HG02798 (cell line): Measurements from ENCODE around the gene CDKN1A.
"Not testable (repeated sequence)": the region's sequence is repeated elsewhere in the genome, so short reads cannot be mapped to it uniquely, and the experiment has no call there.

Experiments used
- ATAC-seq: cut with Tn5 transposase; IDR thresholded peaks from one replicate; pipeline ENCODE4 v1.9.1; 2021; ENCODE audit warnings: mild to moderate bottlenecking; ENCODE audit not compliant: unreplicated experiment, poor library complexity

CDKN1A gene

GRCh38 chr6:36678488-36679042 is at the start of gene CDKN1A:
Gene CDKN1A (plus strand): TSS chr6:36678714. CDS start chr6:36684102, 5,388 bp downstream.
- ATAC-seq: peak; percentile 60

DNA sequence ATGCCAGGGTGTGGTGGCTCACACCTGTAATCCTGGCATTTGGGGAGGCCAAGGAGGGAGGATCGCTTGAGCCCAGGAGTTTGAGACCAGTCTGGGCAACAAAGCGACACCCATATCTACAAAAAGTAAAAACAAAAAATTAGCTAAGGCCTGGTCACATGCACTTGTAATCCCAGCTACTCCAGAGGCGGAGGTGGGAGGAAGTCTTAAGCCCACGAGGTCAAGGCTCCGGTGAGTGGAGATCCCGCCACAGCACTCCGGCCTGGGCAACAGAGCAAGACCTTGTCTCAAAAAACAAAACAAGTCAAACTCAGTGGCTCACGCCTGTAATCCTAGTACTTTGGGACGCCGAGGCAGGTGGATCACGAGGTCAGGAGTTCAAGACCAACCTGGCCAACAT is 48.7 kb upstream of the CDKN1A start:
- no peak for ATAC-seq

DNA sequence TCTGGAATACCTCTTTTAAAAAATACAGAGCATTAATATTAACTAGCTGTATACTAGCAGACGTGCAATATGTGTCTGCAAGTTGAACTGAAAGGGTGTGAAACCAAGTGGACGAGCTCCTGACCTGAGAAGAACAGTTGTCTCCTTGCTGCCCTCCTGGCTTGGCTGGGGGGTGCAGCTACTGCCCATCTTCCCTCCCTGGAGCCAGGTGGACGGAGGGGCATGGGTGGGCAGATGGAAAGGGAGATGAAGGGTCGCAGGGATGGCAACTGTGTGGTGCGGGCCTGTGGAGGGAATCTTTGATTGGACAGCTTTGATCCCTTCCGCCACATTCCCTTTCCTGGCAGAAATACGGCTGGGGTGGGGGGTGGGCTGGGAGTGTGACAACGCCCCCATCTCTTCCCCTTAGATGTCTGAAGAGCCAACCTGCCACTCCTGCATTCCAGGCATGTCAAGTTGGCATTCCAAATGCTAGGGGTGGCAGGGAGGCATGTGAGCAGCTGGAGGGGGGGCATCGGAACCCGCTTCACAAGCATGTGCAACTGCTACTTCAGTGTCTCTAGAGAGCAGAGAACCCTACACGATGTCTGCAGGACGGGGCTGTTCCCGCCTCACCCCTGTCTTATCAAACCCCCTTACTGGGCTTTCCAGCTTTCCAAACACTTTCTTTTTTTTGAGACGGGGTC is 47.0 kb upstream of the CDKN1A start:
- ATAC-seq: no peak

DNA sequence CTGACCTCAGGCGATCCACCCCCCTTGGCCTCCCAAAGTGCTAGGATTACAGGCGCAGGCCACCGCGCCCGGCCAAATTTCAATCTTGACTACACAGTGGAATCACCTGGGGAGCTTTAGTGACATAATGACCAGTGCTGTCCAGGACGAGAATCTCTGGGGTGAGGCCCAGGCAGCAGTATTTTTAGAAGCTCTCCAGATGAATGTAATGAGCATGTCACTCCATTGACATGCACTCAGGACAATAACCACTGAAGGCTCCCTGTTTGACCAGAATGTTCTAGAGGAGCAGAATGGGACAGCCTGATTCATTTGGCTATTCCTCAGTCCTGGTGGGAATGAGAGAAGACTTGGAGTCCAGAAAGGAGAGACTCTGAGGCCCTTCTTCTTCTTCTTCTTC is 45.1 kb upstream of the CDKN1A start:
- no peak for ATAC-seq

GRCh38 chr6:36633915-36634314 is 44.6 kb upstream of the CDKN1A start:
- ATAC-seq: no peak

DNA sequence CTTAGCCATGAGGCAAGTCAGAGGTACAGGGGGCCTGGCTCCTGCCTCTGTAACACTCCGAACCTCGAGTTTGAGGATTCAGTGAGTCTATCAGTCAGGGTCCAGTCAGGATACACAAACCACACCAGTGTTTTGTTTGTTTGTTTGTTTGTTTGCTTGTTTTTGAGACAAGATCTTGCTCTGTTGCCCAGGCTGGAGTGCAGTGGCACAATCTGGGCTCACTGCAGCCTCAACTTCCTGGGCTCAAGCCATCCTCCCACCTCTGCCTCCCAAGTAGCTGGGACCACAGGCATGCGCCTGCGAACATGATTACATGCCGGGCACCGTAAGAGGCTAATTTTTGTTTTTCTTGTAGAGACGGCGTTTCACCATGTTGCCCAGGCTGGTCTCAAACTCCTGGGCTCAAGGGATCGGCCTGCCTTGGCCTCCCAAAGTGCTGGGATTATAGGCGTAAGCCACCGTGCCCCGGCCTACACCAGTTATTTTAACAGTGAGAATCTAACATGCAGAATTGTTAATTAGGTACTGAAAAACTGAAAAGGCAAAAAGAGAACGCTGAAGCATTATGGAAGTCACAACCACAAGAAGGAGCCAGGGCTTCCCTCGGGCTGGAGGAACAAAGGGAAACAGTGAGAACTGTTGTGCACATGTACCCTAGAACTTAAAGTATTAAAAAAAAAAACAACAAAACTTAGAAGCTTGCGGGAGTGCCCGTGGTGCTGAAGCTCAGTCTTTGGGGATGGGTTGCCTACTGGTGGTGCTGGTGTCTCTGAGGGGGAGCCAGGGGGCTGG is 44.0 kb upstream of the CDKN1A start:
- no peak for ATAC-seq

GRCh38 chr6:36636283-36636682 is 42.2 kb upstream of the CDKN1A start:
- no peak for ATAC-seq

DNA sequence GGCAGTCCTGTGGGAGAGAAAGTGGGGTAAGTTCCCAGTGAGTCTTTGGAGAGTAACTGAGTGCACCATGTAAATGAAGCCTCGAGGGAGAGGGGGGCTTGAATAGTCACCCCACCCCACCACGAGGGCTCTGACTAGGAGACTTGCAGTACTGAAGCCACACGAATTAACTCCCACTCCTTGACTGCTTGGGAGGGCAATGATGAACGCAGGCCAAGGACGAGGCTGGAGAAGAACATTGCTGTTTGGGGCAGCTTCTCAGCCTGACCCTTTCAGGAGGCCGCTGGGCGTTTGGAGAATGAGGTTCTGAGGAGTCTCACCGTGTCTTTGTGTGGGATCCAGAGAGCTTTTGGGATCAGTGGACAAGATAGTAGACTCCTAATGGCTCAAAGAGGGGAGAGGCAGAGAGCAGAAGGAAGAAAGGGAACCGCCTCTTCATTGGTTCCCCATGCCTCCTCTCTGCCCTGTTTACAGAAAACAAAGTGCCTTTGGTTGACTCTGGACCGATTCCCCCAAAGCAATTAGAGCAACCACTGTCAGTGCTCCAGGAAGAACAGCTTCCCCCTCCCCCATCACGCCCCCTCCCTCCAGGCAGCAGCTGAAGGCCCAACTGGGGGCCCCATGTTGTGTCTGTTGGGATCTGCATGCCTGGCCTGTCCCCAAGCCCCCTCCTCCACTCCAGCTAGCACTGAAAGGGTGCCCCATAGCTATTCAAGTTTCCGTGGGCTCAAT is 41.7 kb upstream of the CDKN1A start:
- ATAC-seq: no peak

- no peak for ATAC-seq
Measured at GRCh38 chr6:36638579-36638978, 39.9 kb upstream of the CDKN1A start.

DNA sequence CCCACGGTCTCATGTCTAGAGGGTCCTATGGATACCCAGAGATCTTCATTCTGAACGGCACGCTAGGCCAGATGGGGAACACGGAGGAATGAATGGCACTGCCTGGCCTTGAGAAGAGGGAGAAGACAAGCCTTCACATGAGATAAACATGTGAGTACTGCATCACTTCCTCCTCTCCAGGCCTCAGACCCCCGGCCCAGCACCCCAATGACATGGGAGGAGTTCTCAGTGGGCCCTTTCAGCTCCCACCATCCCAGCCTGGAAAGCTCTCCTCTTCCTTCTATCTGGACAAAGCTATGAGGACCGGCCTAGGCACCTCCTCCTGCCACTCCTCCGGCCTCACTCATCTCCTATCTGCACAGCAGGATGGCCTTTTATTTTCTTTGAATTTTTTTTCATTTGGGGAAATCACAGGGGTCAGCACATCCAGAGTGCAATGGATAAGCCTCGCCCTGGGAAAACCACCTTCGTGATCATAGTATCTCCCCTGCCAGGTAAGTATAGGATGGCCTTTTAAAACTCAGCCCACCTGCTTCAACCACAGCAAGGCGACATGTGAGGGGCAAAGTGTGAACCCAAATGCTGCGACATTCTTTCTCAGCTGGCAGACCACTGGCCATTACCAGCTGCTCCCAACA is 39.2 kb upstream of the CDKN1A start:
- ATAC-seq: no peak

DNA sequence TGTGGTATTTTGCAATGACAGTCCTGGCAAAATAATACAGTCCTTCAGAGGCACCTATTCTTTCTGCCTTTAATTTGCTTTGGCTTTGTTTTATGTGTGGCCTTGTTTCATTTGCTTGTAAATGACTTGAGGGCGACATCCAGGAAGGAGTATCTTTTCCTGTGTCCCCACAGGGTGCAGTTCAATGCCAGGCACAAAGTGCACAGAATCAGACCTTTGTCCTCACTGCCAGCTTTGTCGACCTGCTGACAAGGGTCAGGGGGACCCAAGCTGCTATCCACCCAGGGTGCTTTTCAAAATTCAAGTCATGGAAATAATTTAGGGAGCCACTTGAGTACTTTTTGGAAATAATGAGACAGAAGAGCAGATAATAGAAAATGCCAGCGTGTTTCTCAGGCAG is 37.0 kb upstream of the CDKN1A start:
- no peak for ATAC-seq

DNA sequence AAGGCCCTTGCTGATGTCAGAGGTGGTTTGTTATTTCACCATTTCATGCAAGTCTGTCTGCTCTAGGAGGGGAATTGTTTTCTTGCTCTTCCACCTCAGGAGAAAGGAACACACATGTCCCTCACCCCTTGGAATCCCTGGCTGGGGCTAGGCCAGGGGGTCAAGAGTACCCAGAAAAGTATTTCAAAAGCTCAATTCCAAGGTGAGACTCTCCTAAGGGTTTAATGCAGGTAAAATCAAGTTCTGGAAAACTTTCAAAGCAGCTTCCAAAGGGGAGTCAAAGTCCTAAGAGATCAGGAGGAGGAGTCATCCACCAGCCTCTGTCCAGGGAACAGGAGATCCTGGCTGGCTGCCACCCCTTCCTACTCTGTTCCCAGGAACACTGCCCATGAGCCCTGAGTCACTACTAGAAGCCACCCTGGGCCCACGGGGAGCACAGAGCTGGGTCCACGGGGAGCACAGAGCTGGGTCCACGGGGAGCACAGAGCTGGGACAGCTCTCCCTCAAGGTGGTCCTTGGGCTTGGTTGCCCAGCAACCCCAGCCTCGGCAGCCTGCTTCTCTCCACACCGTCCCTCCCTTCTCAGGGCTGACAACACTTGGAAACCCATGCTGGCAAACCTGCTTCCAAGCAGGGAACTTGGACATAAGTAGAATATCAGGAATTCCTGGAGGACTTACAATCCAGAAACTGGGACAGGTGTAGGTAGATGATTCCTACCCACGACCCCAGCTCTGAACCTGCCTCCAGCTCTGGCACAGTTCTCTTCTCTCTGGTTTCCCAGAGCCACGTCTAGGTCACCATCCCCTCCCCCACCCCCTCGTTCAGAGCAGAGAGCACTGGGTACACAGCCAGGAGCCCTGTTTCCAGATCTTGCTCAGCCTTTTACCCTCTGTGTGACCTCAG is 35.3 kb upstream of the CDKN1A start:
- no peak for ATAC-seq

- ATAC-seq: no peak
Measured at GRCh38 chr6:36643977-36644376, 34.5 kb upstream of the CDKN1A start.

DNA sequence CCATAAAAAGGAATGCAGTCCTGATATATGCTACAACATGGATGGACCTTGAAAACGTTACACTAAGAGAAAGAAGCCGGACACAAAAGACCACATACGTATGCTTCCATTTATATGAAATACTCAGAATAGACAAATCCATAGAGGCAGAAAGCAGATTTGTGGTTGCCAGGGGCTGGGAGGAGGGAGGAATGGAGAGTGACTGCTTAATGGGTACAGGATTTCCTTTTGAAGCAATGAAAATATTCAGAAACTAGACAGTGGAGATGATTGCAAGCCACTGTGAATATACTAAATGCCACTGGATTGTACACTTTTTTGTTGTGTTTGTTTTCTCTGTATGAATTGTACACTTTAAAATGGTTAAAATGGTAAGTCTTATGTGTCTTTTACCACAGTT is 29.4 kb upstream of the CDKN1A start:
- ATAC-seq: no peak

GRCh38 chr6:36649701-36650484 is 28.6 kb upstream of the CDKN1A start:
- ATAC-seq: no peak

GRCh38 chr6:36650848-36651478 is 27.6 kb upstream of the CDKN1A start:
- ATAC-seq: peak; percentile 67

- ATAC-seq: no peak
Measured at GRCh38 chr6:36651659-36652379, 26.7 kb upstream of the CDKN1A start.

- not testable (repeated sequence) for ATAC-seq
Measured at GRCh38 chr6:36654469-36654868, 24.0 kb upstream of the CDKN1A start.
